ENCODE data around the gene ACSF2.

Gene ACSF2

GRCh38 chr17:50505591-50506130 lies 79.6 kb downstream of the ACSF2 start:
- no peak for DNase-seq

GRCh38 chr17:50506298-50506697 lies 80.3 kb downstream of the ACSF2 start:
- no peak for DNase-seq

- DNase-seq, result peak; percentile 76
Measured at GRCh38 chr17:50507871-50508572, 82.0 kb downstream of the ACSF2 start, which contains the start of gene MYCBPAP. Gene MYCBPAP, plus strand, starts transcription at chr17:50508439. Its CDS starts 236 bp downstream, at chr17:50508675.

GRCh38 chr17:50508573-50509460 lies 82.8 kb downstream of the ACSF2 start:
- no peak for DNase-seq

GRCh38 chr17:50511058-50511457 lies 85.0 kb downstream of the ACSF2 start:
- DNase-seq, result no peak

GRCh38 chr17:50513495-50513894 lies 87.5 kb downstream of the ACSF2 start:
- DNase-seq, result no peak

- no peak for DNase-seq
Measured at GRCh38 chr17:50514388-50514787, 88.4 kb downstream of the ACSF2 start.

GRCh38 chr17:50514936-50515702 lies 89.1 kb downstream of the ACSF2 start:
- DNase-seq, result no peak

- DNase-seq, result no peak
Measured at GRCh38 chr17:50517011-50517410, 91.0 kb downstream of the ACSF2 start.

- no peak for DNase-seq
Measured at GRCh38 chr17:50517504-50518383, 91.7 kb downstream of the ACSF2 start.

- DNase-seq, result no peak
Measured at GRCh38 chr17:50518384-50519023, 92.5 kb downstream of the ACSF2 start.

GRCh38 chr17:50519141-50519834 lies 93.3 kb downstream of the ACSF2 start:
- DNase-seq, result no peak

- no peak for DNase-seq
Measured at GRCh38 chr17:50520483-50520882, 94.5 kb downstream of the ACSF2 start.

GRCh38 chr17:50521514-50521913 lies 95.5 kb downstream of the ACSF2 start:
- DNase-seq, result no peak

- DNase-seq, result no peak
Measured at GRCh38 chr17:50522766-50523165, 96.7 kb downstream of the ACSF2 start.

- DNase-seq, result no peak
Measured at GRCh38 chr17:50523208-50523607, 97.2 kb downstream of the ACSF2 start.
